OCI-LY7 (cell line): ENCODE results near the gene DHX34. TPM values are rescaled to one million over a fixed set of nuclear protein-coding genes. Genes with fewer than 3 reads are reported as not detected.

Experiments
- BruUV-seq: library from RNA; stranded (reverse); fragments of 400-500 nt; replicated peaks from 2 replicates; lab custom pipeline; 2021; lab: Mats Ljungman, UMichigan
- CTCF ChIA-PET: fragments of 300-600 bp; sonication (Branson Sonifier 250); formaldehyde crosslinking; loops from one replicate; lab custom pipeline; 2022; ENCODE audit warnings: antibody characterized with exemption; ENCODE audit not compliant: unreplicated experiment; lab: Charles Lee
- POLR2A ChIA-PET: fragments of 300-600 bp; sonication (Branson Sonifier 250); formaldehyde crosslinking; loops from one replicate; lab custom pipeline; 2022; ENCODE audit warnings: antibody characterized with exemption; lab: Charles Lee
- DNase-seq: peaks from one replicate; pipeline ENCODE4 v3.0.0-alpha.2; 2015; ENCODE audit warnings: low spot score
- H2AFZ ChIP-seq: fragments of 200-600 bp; sonication (generic), shearing (Covaris generic); 2 replicates; pipeline ENCODE4 v1.6.1; 2014; ENCODE audit warnings: mild to moderate bottlenecking, antibody characterized with exemption, low read length, moderate library complexity
- H3K27ac ChIP-seq: fragments of 200-600 bp; sonication (generic); 2 replicates; pipeline ENCODE4 v1.5.1; 2014; ENCODE audit warnings: mixed run types, low read depth, mild to moderate bottlenecking, moderate library complexity, low read length, inconsistent platforms; ENCODE audit not compliant: poor library complexity, severe bottlenecking
- H3K36me3 ChIP-seq: fragments of 200-600 bp; sonication (generic); 2 replicates; pipeline ENCODE4 v1.6.1; 2014; ENCODE audit warnings: mild to moderate bottlenecking, antibody characterized with exemption, low read length, moderate library complexity, mixed read lengths; ENCODE audit not compliant: insufficient read depth
- H3K4me1 ChIP-seq: fragments of 200-600 bp; sonication (generic); 2 replicates; pipeline ENCODE4 v1.5.1; 2014; ENCODE audit warnings: mild to moderate bottlenecking, low read length; ENCODE audit not compliant: insufficient read depth, poor library complexity, severe bottlenecking
- H3K4me2 ChIP-seq: fragments of 200-600 bp; sonication (generic); 2 replicates; pipeline ENCODE4 v1.6.1; 2014; ENCODE audit warnings: mild to moderate bottlenecking, low read length
- H3K4me3 ChIP-seq: fragments of 200-600 bp; sonication (generic); 2 replicates; pipeline ENCODE4 v1.5.1; 2014; ENCODE audit warnings: mild to moderate bottlenecking, low read depth, low read length; ENCODE audit not compliant: poor library complexity, severe bottlenecking
- H3K79me2 ChIP-seq: fragments of 200-600 bp; sonication (generic); 2 replicates; pipeline ENCODE4 v1.6.1; 2016; ENCODE audit warnings: low read depth, mild to moderate bottlenecking, low read length, moderate library complexity, mixed read lengths; ENCODE audit not compliant: insufficient read depth
- H3K9me2 ChIP-seq: fragments of 200-600 bp; sonication (generic); 2 replicates; pipeline ENCODE4 v1.6.1; 2016; ENCODE audit warnings: mild to moderate bottlenecking, low read length, mixed read lengths; ENCODE audit not compliant: insufficient read depth
- H3K9me3 ChIP-seq: fragments of 200-600 bp; sonication (generic); 2 replicates; pipeline ENCODE4 v1.6.1; 2014; ENCODE audit warnings: mild to moderate bottlenecking, mixed run types, low read length, mixed read lengths
- H4K20me1 ChIP-seq: fragments of 200-600 bp; sonication (generic); 2 replicates; pipeline ENCODE4 v1.6.1; 2014; ENCODE audit warnings: mild to moderate bottlenecking, antibody characterized with exemption, low read length, moderate library complexity, mixed read lengths; ENCODE audit not compliant: insufficient read depth
- CTCF ChIP-seq: fragments of 200-600 bp; sonication (generic); conservative IDR thresholded peaks from 2 replicates; pipeline ENCODE4 v1.5.1; 2014; ENCODE audit warnings: mild to moderate bottlenecking, antibody characterized with exemption, low read length, moderate library complexity, mixed read lengths
- EZH2phosphoT487 ChIP-seq: fragments of 200-600 bp; sonication (generic); IDR thresholded peaks from 2 replicates; pipeline ENCODE4 v1.6.1; 2018; ENCODE audit warnings: low read depth, borderline replicate concordance, mild to moderate bottlenecking, mixed run types, antibody characterized with exemption, low read length, moderate library complexity, mixed read lengths
- intact Hi-C: fragments of 100-400 bp; cut with micrococcal nuclease; formaldehyde crosslinking; loops from one replicate; pipeline ENCODE4 v1.10.0; 2022; ENCODE audit not compliant: unreplicated experiment
- total RNA-seq, 2 experiments: library from RNA; depleted of rRNA in 1 of 2; stranded (reverse); fragments of >200 nt in 1 of 2; shearing (Covaris generic) in 1 of 2; gene quantifications; 2 replicates each; pipeline ENCODE4 v1.2.3, GENCODE V29; 2014 to 2022

Gene DHX34
- total RNA-seq, 2 experiments from 2014 or later: 19.7 to 32.2 TPM

GRCh38 chr19:47350630-47351029, 1.5 kb downstream of the DHX34 start:
- peaks cover 27% of the 10 kb centered on the region for H3K79me2 ChIP-seq
- ChIA-PET POLR2A (no interaction called here), CTCF (no interaction called here)
- DNase-seq: no peak
- H3K9me3 ChIP-seq: no peaks in the 10 kb centered on the region
- peaks cover 27% of the 10 kb centered on the region for H3K4me1 ChIP-seq
- peaks cover 44% of the 10 kb centered on the region for H3K36me3 ChIP-seq
- no peak overlapping the region for H2AFZ ChIP-seq
- no peak overlapping the region for H3K4me3 ChIP-seq
- H3K4me2 ChIP-seq: peak overlapping the region; percentile 38
- no peak for TF ChIP-seq CTCF
- no peak for TF ChIP-seq EZH2phosphoT487
- BruUV-seq: no TSS peak
- H4K20me1 ChIP-seq: no peaks in the 10 kb centered on the region
- intact Hi-C loops: no loop called here
- H3K9me2 ChIP-seq: no peaks in the 10 kb centered on the region
- no peak overlapping the region for H3K27ac ChIP-seq

- peaks cover 27% of the 10 kb centered on the region for H3K79me2 ChIP-seq
- CTCF ChIA-PET: no interaction called here
Measured at GRCh38 chr19:47351548-47351947, 2.4 kb downstream of the DHX34 start.

More at GRCh38 chr19:47351548-47351947, 2.4 kb downstream of the DHX34 start:
- H3K36me3 ChIP-seq: peaks cover 53% of the 10 kb centered on the region
- no peaks in the 10 kb centered on the region for H3K9me2 ChIP-seq
- no peak overlapping the region for H3K27ac ChIP-seq
- POLR2A ChIA-PET: no interaction called here
- no peak for TF ChIP-seq EZH2phosphoT487
- TF ChIP-seq CTCF: no peak
- no peaks in the 10 kb centered on the region for H3K9me3 ChIP-seq
- peak overlapping the region; percentile 38 for H3K4me2 ChIP-seq
- no TSS peak for BruUV-seq
- H2AFZ ChIP-seq: no peak overlapping the region
- intact Hi-C loops: no loop called here
- peak; percentile 54 for DNase-seq
- H4K20me1 ChIP-seq: no peaks in the 10 kb centered on the region
- peaks cover 27% of the 10 kb centered on the region for H3K4me1 ChIP-seq
- no peak overlapping the region for H3K4me3 ChIP-seq
